ENCODE data around the gene SHC3.

Gene SHC3

DNA sequence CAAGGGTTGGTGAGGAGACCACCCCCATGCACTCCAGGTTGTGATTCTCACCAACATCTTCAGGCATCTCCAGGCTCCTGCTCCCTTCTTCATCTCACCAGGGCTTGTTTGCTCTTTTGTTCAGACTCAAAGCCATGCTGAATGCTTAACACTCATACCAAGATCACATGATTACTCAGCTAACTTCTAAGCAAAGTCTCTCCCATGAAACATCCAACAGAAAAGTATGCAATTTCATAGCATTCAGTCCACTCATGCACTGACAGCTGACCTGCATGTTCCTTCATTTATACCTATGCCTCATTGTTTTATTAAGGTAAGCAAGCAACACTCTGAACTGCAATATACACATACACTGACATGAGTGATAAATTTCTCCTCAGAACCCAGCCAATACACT lies 69.0 kb downstream of the SHC3 start:
- TF ChIP-seq, protein P1, sequence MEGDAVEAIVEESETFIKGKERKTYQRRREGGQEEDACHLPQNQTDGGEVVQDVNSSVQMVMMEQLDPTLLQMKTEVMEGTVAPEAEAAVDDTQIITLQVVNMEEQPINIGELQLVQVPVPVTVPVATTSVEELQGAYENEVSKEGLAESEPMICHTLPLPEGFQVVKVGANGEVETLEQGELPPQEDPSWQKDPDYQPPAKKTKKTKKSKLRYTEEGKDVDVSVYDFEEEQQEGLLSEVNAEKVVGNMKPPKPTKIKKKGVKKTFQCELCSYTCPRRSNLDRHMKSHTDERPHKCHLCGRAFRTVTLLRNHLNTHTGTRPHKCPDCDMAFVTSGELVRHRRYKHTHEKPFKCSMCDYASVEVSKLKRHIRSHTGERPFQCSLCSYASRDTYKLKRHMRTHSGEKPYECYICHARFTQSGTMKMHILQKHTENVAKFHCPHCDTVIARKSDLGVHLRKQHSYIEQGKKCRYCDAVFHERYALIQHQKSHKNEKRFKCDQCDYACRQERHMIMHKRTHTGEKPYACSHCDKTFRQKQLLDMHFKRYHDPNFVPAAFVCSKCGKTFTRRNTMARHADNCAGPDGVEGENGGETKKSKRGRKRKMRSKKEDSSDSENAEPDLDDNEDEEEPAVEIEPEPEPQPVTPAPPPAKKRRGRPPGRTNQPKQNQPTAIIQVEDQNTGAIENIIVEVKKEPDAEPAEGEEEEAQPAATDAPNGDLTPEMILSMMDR (IDR thresholded peaks at IDR 0.05; ENCODE audit: control insufficient read depth, insufficient read depth, low read depth, low read length, missing control alignments): no peak
- DNase-seq (ENCODE audit: low read depth): no peak
- no peak overlapping the region for H3K4me3 ChIP-seq (ENCODE audit: control insufficient read depth, low read depth, low read length)

DNA sequence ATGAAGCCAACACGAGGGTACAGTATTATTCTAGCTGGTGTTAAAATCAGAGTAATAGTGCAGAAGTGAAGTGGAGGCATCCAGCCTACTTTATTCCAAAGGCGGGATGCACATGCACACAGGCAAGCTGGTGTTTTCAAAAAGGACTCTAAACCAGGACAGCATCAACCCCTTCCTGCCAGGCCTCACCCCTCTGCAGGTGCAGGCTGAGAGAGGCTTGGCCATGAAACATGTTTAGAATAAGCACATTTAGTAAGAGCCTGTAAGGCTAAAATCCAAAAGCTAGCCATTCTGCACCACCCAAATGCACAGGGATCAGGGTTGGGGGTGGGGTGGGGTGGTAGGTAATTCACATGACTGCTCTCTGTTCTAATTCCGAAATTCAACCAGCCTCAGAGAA lies 71.2 kb downstream of the SHC3 start:
- no peak overlapping the region for H3K4me3 ChIP-seq (ENCODE audit: control insufficient read depth, low read depth, low read length)
- TF ChIP-seq, protein P1 (IDR thresholded peaks at IDR 0.05; ENCODE audit: control insufficient read depth, insufficient read depth, low read depth, low read length, missing control alignments): no peak
- DNase-seq (ENCODE audit: low read depth): no peak

DNA sequence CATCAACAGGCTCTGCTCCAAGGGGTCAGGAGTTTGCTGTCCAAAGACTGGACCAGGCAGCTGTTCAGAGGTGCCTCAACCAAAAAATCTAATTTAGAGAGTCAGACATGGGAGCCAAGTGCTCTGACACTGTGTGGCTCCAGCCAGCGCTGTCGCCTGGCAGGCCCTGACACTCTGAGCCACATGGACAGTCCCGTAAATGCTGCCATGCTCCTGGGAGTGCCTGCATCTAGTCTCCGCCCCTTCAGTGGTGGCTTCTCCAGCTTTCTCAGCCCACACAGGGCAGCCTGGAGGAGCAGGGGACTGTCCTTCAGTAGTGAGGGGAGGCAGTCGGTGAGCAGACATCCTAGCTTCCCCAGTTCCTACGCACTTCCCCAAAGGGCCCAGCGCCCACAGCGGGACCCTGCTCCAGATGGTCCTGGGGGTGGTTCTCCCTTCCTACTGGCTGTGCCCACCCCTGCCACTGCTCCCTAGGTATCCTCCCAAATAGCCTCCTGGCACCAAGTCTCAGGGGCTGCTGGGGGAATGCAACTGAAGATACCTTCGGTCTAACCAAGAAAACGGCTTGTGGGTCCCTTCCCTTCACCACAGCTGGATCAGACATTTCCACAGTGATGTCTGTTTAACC lies 72.3 kb downstream of the SHC3 start:
- no peak for DNase-seq (ENCODE audit: low read depth)
- TF ChIP-seq, protein P1 (IDR thresholded peaks at IDR 0.05; ENCODE audit: control insufficient read depth, insufficient read depth, low read depth, low read length, missing control alignments): no peak
- H3K4me3 ChIP-seq (ENCODE audit: control insufficient read depth, low read depth, low read length): no peak overlapping the region

- H3K4me3 ChIP-seq (ENCODE audit: control insufficient read depth, low read depth, low read length): no peak overlapping the region
- TF ChIP-seq, protein P1 (IDR thresholded peaks at IDR 0.05; ENCODE audit: control insufficient read depth, insufficient read depth, low read depth, low read length, missing control alignments): no peak
- DNase-seq (ENCODE audit: low read depth): no peak
These were observed 73.8 kb downstream of the SHC3 start for GRCh38 chr9:89104821-89105220.

DNA sequence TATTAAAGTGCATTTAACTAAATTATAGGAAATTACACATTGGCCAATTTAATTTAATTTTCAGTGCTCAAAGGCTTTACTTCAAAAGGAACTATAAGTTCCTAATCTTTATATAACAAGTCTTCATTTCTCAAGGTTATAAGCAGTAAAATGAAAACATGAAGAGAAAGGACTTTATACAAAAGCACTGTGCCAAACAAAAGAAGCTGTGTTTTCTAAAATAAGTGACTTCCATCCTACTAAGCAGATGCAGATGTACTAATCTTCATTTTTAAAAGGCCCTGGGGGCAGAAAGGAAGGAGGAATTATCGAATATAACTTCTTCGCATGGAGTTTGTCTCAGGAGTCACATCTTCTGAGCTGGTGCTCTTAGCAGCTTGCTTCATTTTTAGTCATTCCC lies 81.4 kb downstream of the SHC3 start:
- no peak for DNase-seq (ENCODE audit: low read depth)
- no peak overlapping the region for H3K4me3 ChIP-seq (ENCODE audit: control insufficient read depth, low read depth, low read length)
- TF ChIP-seq, protein P1 (IDR thresholded peaks at IDR 0.05; ENCODE audit: control insufficient read depth, insufficient read depth, low read depth, low read length, missing control alignments): no peak

DNA sequence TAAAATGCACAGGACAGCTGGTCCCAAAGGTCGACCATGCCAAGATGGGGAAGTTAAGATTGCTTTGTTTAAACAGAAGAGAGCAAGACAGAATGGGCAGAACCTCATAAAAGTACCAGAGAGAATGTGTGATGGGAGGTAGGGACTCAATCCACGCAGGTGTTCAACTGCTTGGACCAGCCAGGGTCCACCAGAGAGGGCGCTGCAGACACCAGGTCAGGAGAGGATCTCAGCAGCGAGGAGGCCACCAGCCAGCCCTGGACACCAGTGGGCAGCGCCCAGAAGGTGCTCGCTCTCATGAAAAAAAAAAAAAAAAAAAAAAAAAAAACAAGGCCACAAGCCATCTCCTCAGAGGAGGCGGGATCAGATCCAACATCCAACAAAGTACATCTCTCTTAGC lies 81.8 kb downstream of the SHC3 start:
- TF ChIP-seq, protein P1 (IDR thresholded peaks at IDR 0.05; ENCODE audit: control insufficient read depth, insufficient read depth, low read depth, low read length, missing control alignments): peak; percentile 13

More for the DNA sequence above, 81.8 kb downstream of the SHC3 start:
- no peak overlapping the region for H3K4me3 ChIP-seq (ENCODE audit: control insufficient read depth, low read depth, low read length)
- DNase-seq (ENCODE audit: low read depth): no peak

All from AG09309 (cell line).